Ishikawa (cell line): ENCODE data around the gene GLT8D2.

Experiments
- REST ChIP-seq: IDR thresholded peaks from 2 replicates; pipeline ENCODE4 v1.6.1; 2012; ENCODE audit warnings: low read depth, mild to moderate bottlenecking
- TEAD4 ChIP-seq: IDR thresholded peaks from 2 replicates; pipeline ENCODE4 v1.6.1; 2012

- no peak for TF ChIP-seq TEAD4
- no peak for TF ChIP-seq REST
Measured at GRCh38 chr12:104050436-104050835, 449 bp upstream of the GLT8D2 start.
